Measurements from ENCODE around the gene ASCL2. TPM values are rescaled to one million over a fixed set of nuclear protein-coding genes. Genes with fewer than 3 reads are reported as not detected.
"Not testable (repeated sequence)": the region's sequence is repeated elsewhere in the genome, so short reads cannot be mapped to it uniquely, and the experiment has no call there.

The ASCL2 gene
- total RNA-seq, 1 donor from 2014 or later: not detected

GRCh38 chr11:2289859-2290258 is 19.5 kb upstream of the ASCL2 start:
- peaks cover 81% of the 10 kb centered on the region for H3K27me3 ChIP-seq
- peaks cover 11% of the 10 kb centered on the region for H3K4me1 Mint-ChIP-seq
- no peak for DNase-seq (ENCODE audit: low spot score)

GRCh38 chr11:2289350-2289749 is 19.0 kb upstream of the ASCL2 start:
- Mint-ChIP-seq H3K36me3 (no peaks in the 10 kb centered on the region), H3K27me3 (ENCODE audit: insufficient read depth, low read depth) (peaks cover 8% of the 10 kb centered on the region), H3K9me3 (no peaks in the 10 kb centered on the region), H3K27ac (peak overlapping the region; percentile 8), H3K4me3 (no peak overlapping the region), H3K4me1 (peaks cover 11% of the 10 kb centered on the region)
- H3K27ac ChIP-seq: no peak overlapping the region
- TF ChIP-seq EZH2phosphoT487 (IDR thresholded peaks at IDR 0.05) (no peak), CTCF (IDR thresholded peaks at IDR 0.05) (no peak), EZH2 (IDR thresholded peaks at IDR 0.05) (no peak)
- H3K4me3 ChIP-seq: no peak overlapping the region
- H2AFZ ChIP-seq (replicated peaks): no peak overlapping the region
- H3K36me3 ChIP-seq: no peaks in the 10 kb centered on the region
- no peaks in the 10 kb centered on the region for H4K20me1 ChIP-seq (ENCODE audit: low read depth)
- peaks cover 81% of the 10 kb centered on the region for H3K27me3 ChIP-seq
- no peaks in the 10 kb centered on the region for H3F3A ChIP-seq (ENCODE audit: low read depth)
- H3K79me2 ChIP-seq (ENCODE audit: low read depth): no peaks in the 10 kb centered on the region
- H3K9me3 ChIP-seq (ENCODE audit: low read depth): no peaks in the 10 kb centered on the region
- no peaks in the 10 kb centered on the region for H3K4me1 ChIP-seq
- no peak overlapping the region for H3K4me2 ChIP-seq
- no peak for DNase-seq (ENCODE audit: low spot score)
- no peak overlapping the region for H3K9ac ChIP-seq

More at GRCh38 chr11:2289859-2290258, 19.5 kb upstream of the ASCL2 start:
- Histone ChIP-seq H3F3A (ENCODE audit: low read depth) (no peaks in the 10 kb centered on the region), H3K9ac (no peak overlapping the region), H3K27ac (no peak overlapping the region), H4K20me1 (ENCODE audit: low read depth) (no peaks in the 10 kb centered on the region), H3K4me3 (no peak overlapping the region), H3K36me3 (no peaks in the 10 kb centered on the region), H3K79me2 (ENCODE audit: low read depth) (no peaks in the 10 kb centered on the region), H3K4me2 (no peak overlapping the region), H3K9me3 (ENCODE audit: low read depth) (no peaks in the 10 kb centered on the region), H2AFZ (replicated peaks) (no peak overlapping the region), H3K4me1 (no peaks in the 10 kb centered on the region)
- peaks cover 12% of the 10 kb centered on the region for H3K27me3 Mint-ChIP-seq (ENCODE audit: insufficient read depth, low read depth)
- H3K36me3 Mint-ChIP-seq: no peaks in the 10 kb centered on the region
- no peak for TF ChIP-seq CTCF (IDR thresholded peaks at IDR 0.05)
- no peak for TF ChIP-seq EZH2phosphoT487 (IDR thresholded peaks at IDR 0.05)
- TF ChIP-seq EZH2 (IDR thresholded peaks at IDR 0.05): no peak
- no peak overlapping the region for H3K4me3 Mint-ChIP-seq
- H3K27ac Mint-ChIP-seq: peak overlapping the region; percentile 8
- H3K9me3 Mint-ChIP-seq: no peaks in the 10 kb centered on the region

- Histone ChIP-seq H3F3A (ENCODE audit: low read depth) (no peaks in the 10 kb centered on the region), H4K20me1 (ENCODE audit: low read depth) (no peaks in the 10 kb centered on the region), H3K27me3 (peaks cover 81% of the 10 kb centered on the region), H3K9ac (no peak overlapping the region), H3K36me3 (no peaks in the 10 kb centered on the region), H3K4me2 (no peak overlapping the region), H2AFZ (replicated peaks) (no peak overlapping the region), H3K4me1 (no peaks in the 10 kb centered on the region), H3K9me3 (ENCODE audit: low read depth) (no peaks in the 10 kb centered on the region), H3K4me3 (no peak overlapping the region), H3K79me2 (ENCODE audit: low read depth) (no peaks in the 10 kb centered on the region), H3K27ac (no peak overlapping the region)
- peaks cover 11% of the 10 kb centered on the region for H3K4me1 Mint-ChIP-seq
- no peaks in the 10 kb centered on the region for H3K36me3 Mint-ChIP-seq
- H3K27me3 Mint-ChIP-seq (ENCODE audit: insufficient read depth, low read depth): no peaks in the 10 kb centered on the region
- no peak for TF ChIP-seq EZH2phosphoT487 (IDR thresholded peaks at IDR 0.05)
- no peak for TF ChIP-seq CTCF (IDR thresholded peaks at IDR 0.05)
- no peak for TF ChIP-seq EZH2 (IDR thresholded peaks at IDR 0.05)
- H3K4me3 Mint-ChIP-seq: no peak overlapping the region
- no peak for DNase-seq (ENCODE audit: low spot score)
- H3K9me3 Mint-ChIP-seq: peaks cover 4% of the 10 kb centered on the region
- H3K27ac Mint-ChIP-seq: no peak overlapping the region
Measured at GRCh38 chr11:2287091-2287490, 16.7 kb upstream of the ASCL2 start.

- H3K27ac ChIP-seq, H3K27ac Mint-ChIP-seq: not testable (repeated sequence)
- peaks cover 11% of the 10 kb centered on the region for H3K4me1 Mint-ChIP-seq
Measured at GRCh38 chr11:2286350-2286749, 16.0 kb upstream of the ASCL2 start.

More at GRCh38 chr11:2286350-2286749, 16.0 kb upstream of the ASCL2 start:
- H3K27me3 ChIP-seq: peaks cover 89% of the 10 kb centered on the region
- H3K4me1 ChIP-seq; DNase-seq (ENCODE audit: low spot score); H3K36me3 ChIP-seq; H3K27me3 Mint-ChIP-seq (ENCODE audit: insufficient read depth, low read depth); H3K36me3 Mint-ChIP-seq; H3K9me3 Mint-ChIP-seq; H3K9me3 ChIP-seq (ENCODE audit: low read depth); H3K4me2 ChIP-seq; H3K4me3 ChIP-seq; H2AFZ ChIP-seq (replicated peaks); H3F3A ChIP-seq (ENCODE audit: low read depth); H3K4me3 Mint-ChIP-seq; H3K9ac ChIP-seq; H3K79me2 ChIP-seq (ENCODE audit: low read depth); H4K20me1 ChIP-seq (ENCODE audit: low read depth): not testable (repeated sequence)
